HG02798 (cell line): ENCODE measurements around the gene SLC9A7.
A peak's percentile ranks its signal among the peaks of the same experiment; 100 is the strongest.

Experiments used
- ATAC-seq: cut with Tn5 transposase; IDR thresholded peaks from one replicate; pipeline ENCODE4 v1.9.1; 2021; ENCODE audit warnings: mild to moderate bottlenecking; ENCODE audit not compliant: unreplicated experiment, poor library complexity

SLC9A7 gene

GRCh38 chrX:46620505-46620904 is 138.4 kb downstream of the SLC9A7 start:
- no peak for ATAC-seq

- no peak for ATAC-seq
These were observed 140.0 kb downstream of the SLC9A7 start for GRCh38 chrX:46618947-46619346.

- ATAC-seq = no peak
These were observed 141.0 kb downstream of the SLC9A7 start for GRCh38 chrX:46617906-46618305.

- ATAC-seq = no peak
These were observed 147.1 kb downstream of the SLC9A7 start for GRCh38 chrX:46611658-46612362.

- no peak for ATAC-seq
These were observed 148.8 kb downstream of the SLC9A7 start for GRCh38 chrX:46610070-46610658.

GRCh38 chrX:46607916-46608315 is 151.0 kb downstream of the SLC9A7 start:
- ATAC-seq = no peak

- no peak for ATAC-seq
These were observed 156.3 kb downstream of the SLC9A7 start for GRCh38 chrX:46602468-46603102.

GRCh38 chrX:46601283-46601682 is 157.6 kb downstream of the SLC9A7 start:
- ATAC-seq = no peak

- no peak for ATAC-seq
These were observed 159.8 kb downstream of the SLC9A7 start for GRCh38 chrX:46599051-46599560.

GRCh38 chrX:46597771-46598170 is 161.1 kb downstream of the SLC9A7 start:
- ATAC-seq = no peak

- ATAC-seq = no peak
These were observed 161.7 kb downstream of the SLC9A7 start for GRCh38 chrX:46597208-46597607.

GRCh38 chrX:46595084-46595483 is 163.8 kb downstream of the SLC9A7 start:
- ATAC-seq = no peak

GRCh38 chrX:46589977-46590723 is 168.8 kb downstream of the SLC9A7 start:
- no peak for ATAC-seq

- no peak for ATAC-seq
These were observed 170.7 kb downstream of the SLC9A7 start for GRCh38 chrX:46588263-46588662.

- ATAC-seq = no peak
These were observed 171.2 kb downstream of the SLC9A7 start for GRCh38 chrX:46587753-46588171.

- peak; percentile 55 for ATAC-seq
These were observed 171.8 kb downstream of the SLC9A7 start for GRCh38 chrX:46587158-46587557.

- no peak for ATAC-seq
These were observed 174.2 kb downstream of the SLC9A7 start for GRCh38 chrX:46584736-46585135.

- ATAC-seq = no peak
These were observed 176.0 kb downstream of the SLC9A7 start for GRCh38 chrX:46582966-46583365.

- no peak for ATAC-seq
These were observed 176.6 kb downstream of the SLC9A7 start for GRCh38 chrX:46582325-46582724.

GRCh38 chrX:46580613-46581012 is 178.3 kb downstream of the SLC9A7 start:
- no peak for ATAC-seq

- no peak for ATAC-seq
These were observed 179.7 kb downstream of the SLC9A7 start for GRCh38 chrX:46579250-46579649.
